Right renal pelvis (tissue), 4 donors: Measurements from ENCODE around the gene ZNF681. TPM values are rescaled to one million over a fixed set of nuclear protein-coding genes. Genes with fewer than 3 reads are reported as not detected.
"Not testable (repeated sequence)": the region's sequence is repeated elsewhere in the genome, so short reads cannot be mapped to it uniquely, and the experiment has no call there.

ENCODE experiments used
- DNase-seq, 4 donors: peaks; one replicate each; pipeline ENCODE4 v3.0.0-alpha.2; 2013; ENCODE audit warnings: low read depth in 4 of 4, low spot score in 3 of 4, missing footprints in 1 of 4
- polyA plus RNA-seq, 4 donors: library from polyadenylated mRNA; unstranded; fragments of 120-200 nt; gene quantifications; one replicate each; pipeline ENCODE4 v1.2.1, GENCODE V29; 2013; ENCODE audit not compliant: insufficient read length in 4 of 4

ZNF681 gene
- polyA plus RNA-seq, result 10 to 100 TPM in 1 of 4 donors, 1 to 10 TPM in 3; 5.4 to 10.5 (median 9.1) TPM

DNA sequence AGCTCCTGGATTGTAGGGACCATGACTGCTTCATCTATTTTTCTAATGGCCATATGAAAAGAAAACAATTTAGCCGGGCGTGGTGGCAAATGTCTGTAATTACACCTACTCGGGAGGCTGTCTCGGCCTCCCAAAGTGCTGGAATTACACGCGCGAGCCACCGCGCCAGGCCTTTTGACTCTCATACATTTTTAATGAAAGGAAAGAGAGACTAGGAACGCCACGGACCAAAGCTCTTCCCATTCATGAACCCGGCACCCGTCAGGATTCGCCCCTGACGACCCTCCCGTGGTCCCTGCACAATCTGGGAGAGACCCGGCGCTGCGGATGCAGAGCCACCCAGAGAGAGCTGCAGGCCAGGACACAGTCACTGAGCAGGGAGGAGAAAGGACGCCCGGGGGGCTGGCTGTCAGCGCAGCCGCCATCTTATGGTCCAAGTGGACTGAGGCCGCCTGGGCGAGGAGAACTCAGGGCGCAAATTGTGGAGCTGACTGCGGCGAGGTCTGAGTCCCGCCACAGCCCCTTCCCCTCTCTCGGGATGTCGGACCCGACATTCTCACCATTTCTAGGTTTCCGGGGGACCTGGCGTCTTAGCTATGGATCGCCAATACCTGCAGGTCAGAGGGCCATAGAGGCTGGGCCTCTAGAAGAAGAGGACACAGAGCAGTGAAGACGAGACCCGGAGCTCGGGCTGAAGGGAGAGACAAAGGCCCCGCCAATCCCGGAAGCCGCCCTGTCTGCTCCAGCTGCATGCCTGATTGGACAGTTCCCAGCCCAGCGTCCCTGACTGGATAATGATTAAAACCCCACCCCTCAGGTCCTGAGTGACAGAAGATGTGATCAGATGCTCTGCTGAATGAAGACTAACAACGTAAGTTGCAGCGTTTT lies at the start of gene ZNF681:
ZNF681 (minus strand) TSS at position 705 of the 888 bp plus-strand sequence; CDS start at position 563, 142 bp downstream.
- DNase-seq, result peak; percentile 79 to 87 (median 82)

DNA sequence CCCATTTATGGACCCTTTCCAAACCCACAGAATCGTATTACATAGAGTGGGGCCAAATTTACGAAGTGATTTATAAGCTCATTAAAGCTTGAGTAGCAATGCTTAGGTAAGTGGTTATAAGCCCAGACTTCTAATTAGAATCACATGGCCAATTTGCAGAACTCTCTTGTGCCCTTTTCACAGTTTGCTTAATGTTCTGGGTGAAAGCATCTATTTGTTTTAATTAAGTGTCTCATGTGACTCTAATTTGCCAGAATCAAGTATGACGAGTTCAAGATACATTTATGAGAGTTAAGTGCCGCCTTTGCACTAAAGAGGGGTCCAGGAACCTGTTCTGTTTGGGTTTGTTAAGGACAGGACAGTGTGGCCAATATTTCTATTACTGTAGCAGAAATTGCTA lies 46.0 kb upstream of the ZNF681 start:
- no peak for DNase-seq

DNA sequence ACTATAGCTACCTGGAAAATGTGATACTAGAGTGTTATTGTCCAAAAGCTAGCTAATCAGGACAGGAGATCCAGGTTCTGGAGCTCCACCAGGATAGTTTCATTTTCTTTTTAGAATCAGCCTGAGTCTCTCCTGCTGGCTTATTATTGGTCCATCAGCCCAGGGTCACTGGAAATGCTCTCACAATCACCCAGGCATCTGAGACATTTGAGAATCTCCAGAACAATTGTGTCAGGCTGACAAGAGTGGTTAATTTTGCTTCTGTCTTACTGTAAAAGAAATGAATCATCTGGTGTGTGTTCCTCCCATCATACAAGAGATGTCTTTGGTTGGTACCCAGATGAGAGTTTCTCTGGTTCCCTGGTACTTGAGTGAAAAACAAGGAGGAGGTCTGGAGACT lies 43.6 kb upstream of the ZNF681 start:
- no peak for DNase-seq

DNA sequence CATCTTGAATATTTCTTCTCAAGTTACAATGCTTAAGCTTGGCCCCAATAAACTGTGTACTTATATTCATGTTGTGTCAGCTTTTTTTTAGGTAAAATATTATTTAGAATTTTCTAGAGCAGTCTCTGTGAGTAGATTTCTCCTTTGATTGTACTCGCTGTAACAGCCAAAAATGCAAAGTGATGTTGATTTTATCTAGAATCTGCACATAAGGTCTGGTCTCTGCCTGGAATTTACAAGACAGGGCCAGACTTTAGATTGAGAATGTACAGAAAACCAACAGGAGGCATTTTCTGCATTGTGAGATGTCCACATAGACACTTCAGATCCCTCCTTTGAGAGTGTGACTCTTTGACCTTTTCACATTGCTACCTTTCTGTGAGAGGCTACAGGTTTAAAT lies 43.1 kb upstream of the ZNF681 start:
- no peak for DNase-seq

DNA sequence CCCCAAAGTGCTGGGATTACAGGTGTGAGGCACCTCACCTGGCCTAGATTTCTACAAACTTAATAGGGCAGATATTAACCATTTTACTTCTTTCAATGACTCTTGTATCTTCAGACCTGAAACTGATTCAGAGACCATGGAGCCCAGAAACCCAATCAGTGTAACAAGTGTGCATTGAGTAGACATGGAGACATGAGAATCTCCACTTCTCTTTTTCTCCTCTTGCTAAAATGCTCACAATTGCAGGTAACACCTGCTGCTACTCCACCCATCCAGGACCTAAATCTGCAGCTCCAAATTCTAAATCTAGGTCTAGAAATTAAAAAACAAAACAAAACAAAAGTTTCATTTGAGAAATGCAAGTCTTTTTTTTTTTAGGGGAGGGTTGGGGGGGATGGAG lies 42.2 kb upstream of the ZNF681 start:
- DNase-seq, result no peak

DNA sequence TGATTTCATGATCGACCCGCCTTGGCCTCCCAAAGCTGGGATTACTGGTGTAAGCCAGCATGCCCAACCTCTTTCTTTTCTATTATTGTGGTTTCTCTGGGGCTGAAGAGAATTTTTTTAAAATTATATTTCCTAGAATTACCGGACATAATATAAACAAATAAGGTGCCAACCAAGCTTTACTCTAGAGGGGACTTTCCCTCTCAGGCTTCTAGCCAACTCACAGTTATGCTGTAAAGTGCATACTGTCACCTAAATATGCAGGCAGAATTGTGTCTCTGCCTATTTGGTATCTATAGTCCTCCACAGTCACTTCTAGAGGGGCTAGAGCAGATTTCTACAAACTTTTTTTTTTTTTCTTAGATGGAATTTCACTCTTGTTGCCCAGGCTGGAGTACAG lies 41.6 kb upstream of the ZNF681 start:
- no peak for DNase-seq

DNA sequence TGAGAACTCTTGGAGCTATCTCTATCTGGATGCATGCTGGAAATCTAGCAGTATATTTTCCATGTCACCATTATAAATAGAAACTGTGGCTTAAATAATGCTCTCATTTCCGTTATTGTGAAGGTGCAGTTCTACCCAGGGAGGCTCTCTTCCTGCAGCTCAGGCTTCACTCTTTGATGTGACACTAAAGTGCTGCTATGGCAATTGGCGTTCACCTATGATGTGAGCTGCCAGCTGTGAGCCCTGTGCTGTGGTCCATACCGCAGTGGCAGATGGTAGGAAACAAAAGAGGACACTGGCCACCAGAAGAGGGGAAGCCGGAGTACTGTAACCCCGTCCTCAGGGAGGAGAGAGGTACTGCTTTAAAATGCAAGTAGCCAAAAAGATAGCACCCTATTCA lies 40.6 kb upstream of the ZNF681 start:
- peak in 1 of 4 donors; percentile 4 for DNase-seq

DNA sequence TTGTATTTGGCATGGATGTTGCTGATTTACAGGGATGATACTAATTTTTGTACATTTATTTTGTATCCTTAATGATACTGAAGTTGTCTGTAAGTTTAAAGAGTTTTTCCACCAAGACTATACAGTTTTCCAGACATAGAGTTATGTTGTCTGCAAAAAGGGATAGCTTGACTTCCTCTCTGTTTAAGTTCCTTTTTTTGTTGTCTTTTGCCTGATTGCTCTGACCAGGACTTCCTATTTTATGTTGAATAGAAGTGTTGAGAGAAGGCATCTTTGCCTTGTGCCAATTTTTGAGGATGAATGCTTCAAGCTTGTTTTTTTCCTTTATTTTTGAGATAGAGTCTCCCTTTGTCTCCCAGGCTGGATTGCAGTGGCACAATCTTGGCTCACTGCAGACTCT lies 36.8 kb upstream of the ZNF681 start:
- no peak for DNase-seq

DNA sequence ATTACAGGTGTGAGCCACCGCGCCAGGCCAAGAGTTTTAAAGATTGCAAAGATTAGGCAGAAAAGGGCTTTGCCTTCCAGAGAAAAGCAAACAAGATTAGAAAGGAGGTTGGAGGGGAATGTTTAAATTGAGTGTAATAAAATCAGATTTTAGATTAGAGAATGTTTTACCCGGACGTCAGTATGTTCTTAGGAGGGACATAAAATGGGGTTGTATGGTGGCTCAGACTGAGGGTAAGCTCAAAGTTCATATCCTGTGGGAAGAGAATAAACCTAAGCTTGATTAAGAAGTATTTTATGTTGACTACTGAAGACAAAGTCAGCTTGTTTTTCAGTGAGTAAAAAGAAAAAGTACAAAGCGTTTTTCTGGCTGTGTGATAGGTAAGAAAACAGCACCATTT lies 34.1 kb upstream of the ZNF681 start:
- DNase-seq, result no peak

DNA sequence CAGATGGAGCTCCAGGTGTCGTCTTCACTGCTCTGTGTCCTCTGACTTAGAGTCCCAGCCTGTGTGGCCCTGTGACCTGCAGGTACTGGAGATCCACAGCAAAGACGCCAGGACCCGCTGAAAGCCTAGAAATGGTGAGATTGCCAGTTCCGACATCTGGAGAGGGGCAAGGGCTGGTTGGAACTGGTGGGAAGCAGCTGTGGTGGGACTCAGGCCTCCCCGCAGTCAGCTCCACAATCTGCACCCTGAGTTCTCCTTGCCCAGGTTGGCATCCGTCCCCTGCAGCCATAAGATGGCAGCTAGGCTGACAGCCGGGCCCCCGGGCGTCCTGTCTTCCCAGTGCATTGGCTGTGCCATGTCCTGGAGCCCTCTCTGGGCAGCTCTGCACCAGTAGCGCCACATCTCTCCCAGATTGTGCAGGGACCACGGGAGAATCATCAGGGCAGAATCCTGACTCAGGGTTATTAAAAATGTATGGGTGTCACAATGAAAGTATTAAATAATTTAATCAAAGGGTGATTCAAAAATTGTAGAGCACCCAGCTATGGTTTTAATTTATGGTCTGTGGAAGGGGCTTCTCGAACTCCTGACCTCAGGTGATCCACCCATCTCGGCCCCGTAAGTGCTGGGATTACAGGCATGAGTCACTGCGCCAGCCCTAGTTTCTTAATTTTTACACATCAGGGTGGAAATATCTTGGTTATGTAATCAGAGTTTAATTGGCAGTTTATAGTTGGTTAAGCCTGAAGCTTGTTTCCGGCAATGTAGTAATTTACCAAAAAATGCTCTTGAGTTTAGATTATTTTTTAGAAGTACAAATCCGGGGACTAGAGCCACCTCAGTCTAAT lies 32.2 kb upstream of the ZNF681 start:
- DNase-seq, result no peak

DNA sequence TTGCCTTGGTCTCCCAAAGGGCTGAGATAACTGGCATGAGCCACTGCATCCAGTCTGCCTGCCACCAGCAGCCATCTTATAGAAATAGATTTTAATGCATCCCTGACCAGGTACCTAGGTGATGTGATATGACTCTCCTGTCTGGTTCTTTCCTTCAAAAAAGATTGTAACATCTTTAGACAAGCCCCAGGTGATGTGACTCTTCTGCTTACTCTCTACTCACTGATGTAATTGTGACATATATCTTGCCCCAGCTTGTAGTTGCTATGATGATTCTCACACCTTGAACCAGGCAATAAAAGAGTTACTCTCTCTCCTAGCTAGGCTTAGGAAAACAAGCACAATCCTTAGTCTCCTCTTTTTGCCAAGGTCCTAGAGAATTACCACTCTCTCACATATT lies 30.6 kb upstream of the ZNF681 start:
- DNase-seq, result no peak

DNA sequence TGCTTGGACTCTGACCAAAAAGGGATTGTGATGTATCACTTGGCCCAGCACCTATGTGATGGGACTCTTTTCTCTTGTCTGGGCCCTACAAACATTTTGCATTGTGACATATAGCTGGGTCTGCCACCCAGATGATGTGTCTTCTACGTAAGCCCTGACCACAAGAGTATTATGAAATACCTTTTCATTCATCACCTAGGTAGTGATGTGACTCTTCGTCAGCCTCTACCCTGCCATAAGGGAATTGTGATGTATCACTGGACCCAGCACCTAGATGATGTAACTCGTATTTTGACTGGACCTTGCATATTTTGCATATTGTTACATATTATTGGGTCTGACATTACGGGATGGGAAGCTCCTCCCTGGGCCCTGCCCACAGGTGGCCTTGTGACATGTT lies 29.7 kb upstream of the ZNF681 start:
- DNase-seq, result no peak

DNA sequence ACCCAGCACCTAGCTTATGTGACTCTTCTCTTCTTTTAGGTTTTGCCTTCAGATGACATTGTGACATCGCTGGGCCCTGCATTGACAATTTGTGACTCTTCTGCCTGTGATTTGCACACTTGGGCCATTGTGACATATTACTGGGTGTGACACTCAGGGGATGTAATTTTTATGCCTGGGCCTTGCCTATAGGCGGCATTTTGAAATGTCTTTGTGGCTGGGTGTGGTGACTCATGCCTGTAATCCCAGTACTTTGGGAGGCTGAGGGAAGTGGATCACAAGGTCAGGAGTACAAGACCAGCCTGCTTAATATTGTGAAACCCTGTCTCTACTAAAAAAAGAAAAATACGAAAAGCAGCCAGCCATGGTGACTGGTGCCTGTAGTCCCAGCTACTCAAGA lies 28.4 kb upstream of the ZNF681 start:
- no peak for DNase-seq

DNA sequence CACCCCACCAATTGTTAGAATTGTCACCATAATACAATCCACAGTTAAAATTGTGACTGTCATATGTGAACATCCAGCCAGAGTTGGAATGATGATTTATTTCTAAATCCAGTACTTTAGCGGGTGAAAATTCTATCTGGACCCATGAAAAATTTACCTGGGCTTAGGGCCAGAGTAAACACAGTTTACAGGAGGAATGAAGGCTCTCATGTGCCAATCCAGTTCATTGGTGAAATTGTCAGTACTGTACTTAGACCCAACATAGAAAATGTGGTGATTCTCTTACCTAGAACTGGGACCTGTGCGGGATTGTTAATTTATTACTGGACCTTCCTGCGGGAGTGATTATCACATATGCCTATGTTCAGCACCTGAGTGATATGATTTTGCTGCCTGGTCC lies 27.3 kb upstream of the ZNF681 start:
- no peak for DNase-seq

DNA sequence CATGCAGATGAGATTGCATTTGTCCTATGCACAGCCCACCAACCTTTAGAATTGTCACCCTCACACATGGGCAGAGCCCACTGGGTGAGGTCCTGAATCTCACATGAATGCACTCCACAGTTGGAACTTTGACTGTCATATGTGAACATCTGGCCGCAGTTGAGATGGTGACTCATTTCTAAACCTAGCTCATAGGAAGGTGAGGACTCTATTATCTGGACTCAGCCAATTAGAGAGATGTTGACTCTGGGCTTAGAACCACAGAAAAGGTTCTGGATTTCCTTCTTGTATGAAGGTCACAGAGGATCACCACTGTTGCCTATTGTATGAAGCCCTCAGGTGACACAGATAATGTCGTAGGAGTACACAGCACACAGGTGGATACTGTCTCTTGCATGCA lies 25.6 kb upstream of the ZNF681 start:
- DNase-seq, result no peak

DNA sequence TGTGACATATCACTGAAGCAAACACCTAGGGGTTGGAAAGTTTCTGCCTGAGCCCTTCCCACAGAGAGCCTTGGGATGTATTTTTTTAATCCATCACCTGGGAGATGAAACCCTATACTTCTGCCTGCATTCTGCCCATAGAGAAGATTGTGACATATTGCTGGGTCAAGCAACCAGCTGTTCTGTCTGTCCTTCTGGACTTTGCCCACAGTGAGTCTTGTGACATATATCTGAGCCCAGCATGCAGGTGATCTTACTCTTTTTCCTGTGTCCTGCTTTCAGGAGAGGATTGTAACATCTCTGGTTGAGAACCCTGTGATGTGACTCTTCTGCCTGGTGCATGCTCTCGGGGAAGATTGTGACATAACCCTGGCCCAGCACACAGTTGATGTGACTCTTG lies 24.9 kb upstream of the ZNF681 start:
- DNase-seq, result no peak

DNA sequence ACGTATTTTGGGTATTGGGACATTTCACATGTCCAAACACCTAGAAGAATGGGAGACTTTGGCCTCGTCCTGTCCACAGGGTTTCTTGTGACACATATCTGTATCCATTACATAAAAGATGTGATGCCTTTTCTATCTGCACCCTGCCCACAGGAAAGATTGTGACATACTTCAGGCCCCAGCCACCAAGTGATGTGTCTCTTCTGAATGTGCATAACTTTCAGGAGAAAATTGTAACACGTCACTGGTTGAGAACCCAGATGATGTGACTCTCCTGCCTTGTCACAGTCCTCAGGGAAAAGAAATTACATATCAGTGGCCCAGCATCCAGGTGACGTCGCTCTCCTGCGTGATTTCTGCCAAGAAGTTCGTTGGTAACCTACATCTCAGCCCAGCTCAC lies 21.0 kb upstream of the ZNF681 start:
- DNase-seq, result no peak

DNA sequence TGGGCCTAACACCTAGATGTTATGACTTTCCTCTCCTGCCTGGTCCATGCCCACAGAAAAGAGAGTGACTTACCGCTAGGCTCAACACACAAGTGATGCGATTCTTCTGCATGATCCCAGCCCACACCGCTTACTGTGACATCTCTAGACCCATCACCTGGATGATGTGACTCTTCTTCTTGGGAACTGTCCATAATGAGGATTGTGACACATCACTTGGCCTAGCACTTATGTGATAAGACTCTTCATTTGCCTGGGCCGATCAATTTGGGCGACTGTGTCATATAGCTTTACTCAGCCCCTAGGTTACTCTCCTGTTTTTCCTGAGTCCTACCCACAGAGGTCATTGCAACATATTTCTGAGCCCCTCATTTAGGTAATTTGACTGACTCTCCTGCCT lies 19.9 kb upstream of the ZNF681 start:
- no peak for DNase-seq

DNA sequence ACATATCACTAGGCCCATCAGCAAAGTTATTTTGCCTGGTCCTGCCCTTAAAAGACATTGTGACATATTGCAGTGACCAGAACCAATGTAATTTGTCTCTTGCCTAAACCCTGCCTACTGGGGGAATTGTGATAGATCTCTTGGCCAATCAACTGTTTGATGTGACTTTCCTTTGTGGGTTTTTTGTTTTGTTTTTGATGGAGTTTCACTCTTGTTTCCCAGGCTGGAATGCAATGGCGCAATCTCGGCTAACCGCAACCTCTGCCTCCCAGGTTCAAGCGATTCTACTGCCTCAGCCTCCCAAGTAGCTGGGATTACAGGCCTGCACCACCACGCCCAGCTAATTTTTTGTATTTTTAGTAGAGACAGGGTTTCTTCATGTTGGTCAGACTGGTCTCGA lies 19.3 kb upstream of the ZNF681 start:
- DNase-seq, result not testable (repeated sequence)

DNA sequence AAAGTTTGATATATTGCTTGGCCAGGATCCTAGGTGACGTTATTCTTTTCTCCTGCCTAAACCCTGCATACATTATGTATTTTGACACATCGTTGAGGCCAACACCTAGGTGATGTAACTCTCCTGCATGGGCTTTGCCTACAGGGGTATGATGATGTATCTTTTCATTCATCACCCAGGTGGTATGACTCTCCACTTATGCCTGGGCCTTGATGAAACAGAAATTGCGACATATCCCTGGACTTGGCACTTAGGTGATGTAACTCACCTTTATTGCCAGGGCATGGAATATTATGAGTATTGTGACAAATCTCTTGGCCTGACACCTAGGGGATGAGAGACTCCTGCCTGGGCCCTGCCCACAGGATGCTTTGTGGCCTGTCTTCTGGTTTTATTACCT lies 18.5 kb upstream of the ZNF681 start:
- DNase-seq, result no peak

DNA sequence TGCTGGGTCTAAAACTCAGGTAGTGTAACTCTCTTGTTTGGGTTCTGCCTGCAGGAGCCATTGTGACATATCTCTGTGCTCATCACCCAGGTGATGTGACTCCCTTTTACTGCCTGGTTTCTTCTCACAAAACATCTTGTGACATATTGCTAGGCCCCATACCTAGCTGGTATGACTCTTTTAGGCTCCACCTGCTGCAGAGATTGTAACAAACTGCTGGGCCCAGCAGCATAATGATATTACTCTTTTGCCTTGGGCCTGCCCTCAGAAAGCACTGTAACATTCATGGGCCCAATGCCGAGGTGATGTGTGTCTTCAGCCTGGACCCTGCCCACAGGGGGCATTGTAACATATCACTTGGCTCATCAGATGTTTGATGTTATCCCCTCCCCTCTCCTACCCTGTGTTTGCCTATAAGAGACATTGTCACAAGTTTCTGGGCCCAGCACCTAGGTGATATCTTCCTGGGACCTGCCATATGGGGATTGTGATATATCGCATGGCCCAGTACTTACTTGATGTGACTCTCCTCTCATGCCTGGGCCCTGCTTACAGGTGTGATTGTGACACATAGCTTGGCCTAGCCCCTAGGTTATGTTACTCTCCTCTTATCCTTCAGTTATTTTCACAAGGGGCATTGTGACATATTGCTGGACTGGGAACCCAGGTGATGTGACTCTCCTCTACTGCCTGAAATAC lies 18.0 kb upstream of the ZNF681 start:
- DNase-seq, result no peak
